Suppressor macrophage (primary cell): ENCODE results near the gene FBXO42.
"Not testable (repeated sequence)": the region's sequence is repeated elsewhere in the genome, so short reads cannot be mapped to it uniquely, and the experiment has no call there.

Experiments
- DNase-seq, 4 experiments: peaks; one replicate each; pipeline ENCODE4 v3.0.0-alpha.2; 2020 to 2022

Gene FBXO42

DNA sequence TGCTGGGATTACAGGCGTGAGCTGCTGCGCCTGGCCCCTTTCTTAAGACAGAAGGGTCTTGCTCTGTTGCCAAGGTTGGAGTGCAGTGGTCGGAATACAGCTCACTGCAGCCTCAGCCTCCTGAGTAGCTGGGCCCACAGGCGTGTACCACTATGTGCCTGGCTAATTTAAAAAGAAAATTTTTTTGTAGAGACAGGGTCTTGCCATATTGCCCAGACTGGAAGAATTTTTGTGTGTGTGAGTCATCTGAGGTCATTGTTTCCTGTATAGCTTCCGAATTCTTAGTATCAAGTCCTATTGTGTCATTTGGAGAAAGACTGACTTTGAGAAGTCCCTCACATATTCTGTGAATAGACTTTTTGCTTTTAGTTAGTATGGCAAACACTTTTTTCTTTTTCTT is 19.4 kb upstream of the FBXO42 start:
- DNase-seq = peak; percentile 22 to 83 (median 65)

DNA sequence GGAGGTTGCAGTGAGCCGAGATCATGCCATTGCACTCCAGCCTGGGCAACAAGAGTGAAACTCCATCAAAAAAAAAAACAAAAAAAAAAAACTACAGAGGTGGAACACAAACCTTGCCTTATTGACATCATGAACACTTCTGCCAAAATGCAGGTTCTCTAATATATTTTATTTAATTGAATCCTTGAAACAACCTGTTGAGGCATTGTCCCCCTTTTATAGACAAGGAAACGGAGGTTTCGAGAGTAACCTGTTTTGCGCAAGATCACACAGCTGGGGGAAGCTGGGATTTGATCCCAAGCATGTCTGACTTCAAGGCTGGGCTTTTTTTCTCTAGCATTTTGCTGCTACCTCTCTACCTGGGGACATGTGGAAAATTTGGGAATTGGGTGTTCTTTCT is 17.5 kb upstream of the FBXO42 start:
- DNase-seq = no peak

DNA sequence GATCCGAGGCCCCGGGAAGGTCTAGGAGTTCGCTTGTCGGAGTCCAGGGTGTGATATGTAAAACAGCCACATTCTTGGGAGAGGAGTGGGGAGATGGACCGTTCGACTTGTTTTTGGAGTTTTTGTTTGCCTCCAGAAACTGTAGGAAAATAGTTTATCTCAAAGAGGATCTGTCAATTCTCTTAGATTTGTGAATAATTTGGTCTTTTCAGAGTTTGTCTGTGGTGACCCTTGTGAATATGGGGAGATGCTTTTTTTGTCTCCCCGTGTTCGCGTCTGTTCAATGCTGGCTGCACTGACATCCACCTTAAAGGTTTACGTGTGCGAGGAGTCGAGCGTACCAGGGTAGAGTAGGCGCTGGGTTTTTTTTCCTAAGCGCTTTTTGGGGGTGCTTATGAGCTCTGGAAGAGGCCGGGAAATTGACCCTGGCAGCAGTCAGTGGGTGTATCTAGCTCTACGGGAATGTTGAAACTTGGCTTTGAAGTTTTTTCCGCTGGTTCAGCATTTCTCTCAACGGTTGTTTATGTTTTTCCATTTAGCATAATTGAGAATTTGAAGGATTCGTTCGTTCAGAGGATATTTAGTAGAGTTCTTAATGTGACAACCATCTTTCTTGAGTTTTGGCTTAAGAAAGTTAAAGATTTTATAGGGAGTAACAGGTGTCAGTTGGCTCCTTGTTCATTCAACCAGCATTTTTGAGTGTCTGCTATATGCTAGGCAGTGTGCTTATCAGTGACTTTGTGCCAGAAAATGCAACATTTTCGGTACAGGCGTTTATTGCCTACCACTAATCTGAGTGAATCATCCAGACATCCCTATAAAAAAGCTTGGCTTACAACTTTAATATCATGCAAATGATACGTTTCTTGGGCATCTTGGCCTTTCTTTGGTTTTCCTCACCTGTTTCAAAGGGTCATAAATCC is 15.9 kb upstream of the FBXO42 start:
- DNase-seq = peak; percentile 21 to 50 (median 49)

DNA sequence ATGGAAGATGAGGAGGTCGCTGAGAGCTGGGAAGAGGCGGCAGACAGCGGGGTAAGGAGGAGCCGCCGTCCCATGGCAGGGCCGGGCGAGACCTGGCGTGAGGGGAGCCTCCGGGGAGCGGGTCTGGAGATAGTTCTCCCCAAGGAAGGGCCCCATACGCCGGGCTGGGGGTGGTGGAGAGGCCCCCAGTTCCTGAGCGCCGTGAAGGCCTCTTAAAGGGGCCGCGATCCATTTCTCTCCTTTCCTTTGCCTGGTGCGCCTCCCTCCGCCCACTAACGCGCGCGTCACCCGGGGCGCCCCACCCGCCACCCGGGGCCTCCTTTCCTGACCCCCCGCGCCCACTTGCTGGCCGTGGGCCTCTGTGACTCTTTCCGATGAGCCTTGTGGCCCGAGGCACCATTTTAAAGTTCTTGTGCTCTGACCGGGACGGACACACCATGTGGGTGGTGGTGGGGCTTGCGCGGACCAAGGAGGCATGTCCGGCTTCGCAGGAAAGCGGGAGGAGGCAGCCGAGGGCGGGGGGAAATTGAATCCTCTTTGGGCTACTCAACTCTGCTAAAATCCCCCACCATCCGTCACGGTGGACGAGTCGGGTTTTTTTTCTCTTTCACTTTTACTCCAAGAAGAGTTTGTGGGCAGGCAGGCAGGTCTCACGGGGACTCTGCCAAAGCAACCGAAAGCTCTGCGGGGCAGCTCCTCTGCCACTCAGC is 15.1 kb upstream of the FBXO42 start:
- peak; percentile 93 to 96 (median 96) for DNase-seq

DNA sequence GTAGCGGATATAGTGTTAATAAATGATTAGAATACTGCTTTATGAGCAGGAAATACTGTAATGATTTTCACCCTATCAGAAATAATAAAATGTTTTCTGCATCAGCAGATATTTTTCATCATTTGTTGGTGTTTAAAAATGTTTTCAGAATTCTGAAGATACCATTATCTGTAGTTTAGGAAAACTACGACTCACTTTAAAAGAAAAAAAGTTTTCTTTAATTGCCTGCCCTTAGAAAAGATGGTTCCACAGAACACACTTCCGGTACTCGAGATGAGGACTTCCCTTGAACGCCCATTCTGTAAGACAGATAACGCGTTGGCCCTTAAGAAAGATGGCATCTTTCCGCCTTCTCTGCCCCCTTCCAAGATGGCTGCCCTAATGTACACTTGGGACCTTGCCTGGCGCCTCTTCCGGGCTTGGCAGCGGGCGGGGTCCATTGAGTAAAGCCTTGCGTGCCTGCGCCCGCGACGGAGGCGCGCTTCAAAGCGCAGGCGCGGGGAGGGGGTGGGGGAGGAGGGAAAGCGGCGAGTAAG is 14.5 kb upstream of the FBXO42 start, which contains the start of gene SZRD1:
Gene SZRD1 (plus strand): TSS at position 521 of the 536 bp plus-strand sequence. CDS start 16 bp downstream, outside the sequence.
- peak; percentile 98 to 100 (median 99) for DNase-seq

DNA sequence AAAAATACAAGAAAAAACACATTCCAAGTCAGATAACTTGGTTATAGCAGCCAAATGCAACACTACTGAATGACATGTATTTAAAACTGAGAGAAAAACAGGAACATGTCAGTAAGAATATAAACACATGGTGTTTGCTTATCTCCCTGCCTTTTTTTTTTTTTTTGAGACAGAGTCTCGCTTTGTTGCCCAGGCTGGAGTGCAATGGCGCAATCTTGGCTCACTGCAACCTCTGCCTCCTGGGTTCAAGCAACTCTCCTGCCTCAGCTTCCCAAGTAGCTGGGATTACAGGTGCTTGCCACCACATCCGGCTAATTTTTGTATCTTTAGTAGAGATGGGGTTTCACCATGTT is 12.8 kb upstream of the FBXO42 start:
- DNase-seq = peak in 2 of 4 experiments; percentile 46 to 48

DNA sequence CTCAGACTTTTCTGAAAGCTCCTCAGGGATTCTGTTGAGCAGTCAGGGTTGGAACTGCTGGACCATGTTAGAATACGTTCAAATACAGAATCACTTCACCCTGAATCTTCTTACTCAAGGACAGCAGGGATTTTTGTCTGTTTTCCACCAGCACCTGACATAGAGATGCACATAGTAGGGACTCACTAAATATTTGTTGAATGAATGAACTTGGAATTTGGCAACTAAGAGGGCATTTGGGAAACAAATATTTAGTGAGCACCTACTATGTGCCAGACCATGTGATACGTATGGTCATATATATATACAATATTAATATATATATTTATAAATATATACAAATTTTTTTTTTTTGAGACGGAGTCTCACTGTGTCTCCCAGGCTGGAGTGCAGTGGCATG is 4.6 kb upstream of the FBXO42 start:
- DNase-seq = no peak

DNA sequence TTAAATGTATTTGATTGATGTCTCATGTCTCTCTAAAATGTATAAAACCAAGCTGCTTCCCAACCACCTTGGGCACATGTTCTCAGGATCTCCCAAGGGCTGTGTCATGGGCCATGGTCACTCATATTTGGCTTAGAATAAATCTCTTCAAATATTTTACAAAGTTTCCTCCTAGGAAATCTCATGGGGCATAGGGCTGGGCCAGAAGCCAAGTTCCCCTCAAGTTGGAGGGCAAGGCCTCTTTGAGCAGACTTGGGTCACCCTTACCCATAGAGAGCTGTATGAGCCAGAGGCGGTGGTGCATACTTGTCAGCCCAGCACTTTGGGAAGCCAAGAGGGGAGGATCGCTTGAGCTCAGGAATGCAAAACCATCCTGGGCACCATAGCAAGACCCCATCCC is 2.3 kb upstream of the FBXO42 start:
- no peak for DNase-seq

DNA sequence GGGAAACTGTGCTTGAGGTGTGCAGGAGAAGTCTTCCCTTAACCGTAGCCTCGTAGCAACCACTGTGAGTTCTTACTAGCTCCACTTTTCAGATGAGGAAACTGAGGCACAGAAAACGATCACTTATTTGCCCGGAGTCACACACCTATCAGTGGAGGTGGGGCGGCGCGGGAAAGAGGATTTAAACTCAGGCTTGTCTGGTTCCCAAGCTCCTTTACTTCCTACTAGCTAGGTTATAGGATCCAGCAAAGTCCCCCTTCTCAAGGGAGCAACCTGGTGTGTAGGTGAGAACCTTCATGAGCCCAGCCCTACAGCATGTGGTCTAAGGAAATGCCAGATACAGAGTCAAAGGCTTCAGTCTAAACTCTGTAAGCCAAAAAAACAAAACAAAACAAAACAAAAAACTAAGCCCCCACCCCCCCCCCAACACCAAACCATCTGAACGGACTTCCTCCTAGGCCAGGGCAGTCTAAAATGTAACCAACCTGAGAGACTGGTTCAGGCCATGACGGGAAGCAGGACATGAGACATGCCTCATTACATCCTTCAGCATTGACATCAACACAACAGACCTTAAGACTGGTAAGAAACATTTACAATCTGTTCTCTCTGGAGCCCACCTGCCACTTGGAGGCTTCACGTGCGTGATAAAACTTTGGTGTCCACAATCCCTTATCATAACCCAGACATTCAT is 709 bp upstream of the FBXO42 start:
- DNase-seq = peak in 3 of 4 experiments; percentile 24 to 49 (median 39)

DNA sequence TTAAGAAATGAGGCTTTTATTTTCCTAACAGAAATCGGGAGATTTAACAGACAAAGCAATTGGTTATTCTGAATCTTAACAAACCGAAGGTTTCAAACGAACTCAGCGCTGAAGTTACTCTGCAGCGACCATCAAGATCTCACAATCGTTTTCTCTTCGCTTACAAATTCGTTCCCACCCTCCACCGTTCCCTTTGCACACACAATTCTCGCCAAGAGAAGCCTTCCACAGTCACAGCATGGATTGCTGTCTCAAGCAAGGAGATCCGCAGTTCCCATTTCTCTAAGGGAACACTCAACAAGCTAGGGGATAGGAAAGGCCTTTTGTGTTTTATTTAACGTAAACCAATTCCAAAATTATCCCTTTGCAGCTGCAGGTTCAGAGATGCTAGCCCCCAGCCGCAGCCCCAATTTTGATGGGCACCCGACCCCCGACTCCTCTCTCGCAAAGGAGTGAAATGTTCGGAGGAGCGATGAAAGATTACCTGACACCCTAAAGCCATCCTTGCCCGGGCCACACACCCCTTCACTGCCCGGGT is 755 bp downstream of the FBXO42 start:
- peak; percentile 38 to 61 (median 56) for DNase-seq

DNA sequence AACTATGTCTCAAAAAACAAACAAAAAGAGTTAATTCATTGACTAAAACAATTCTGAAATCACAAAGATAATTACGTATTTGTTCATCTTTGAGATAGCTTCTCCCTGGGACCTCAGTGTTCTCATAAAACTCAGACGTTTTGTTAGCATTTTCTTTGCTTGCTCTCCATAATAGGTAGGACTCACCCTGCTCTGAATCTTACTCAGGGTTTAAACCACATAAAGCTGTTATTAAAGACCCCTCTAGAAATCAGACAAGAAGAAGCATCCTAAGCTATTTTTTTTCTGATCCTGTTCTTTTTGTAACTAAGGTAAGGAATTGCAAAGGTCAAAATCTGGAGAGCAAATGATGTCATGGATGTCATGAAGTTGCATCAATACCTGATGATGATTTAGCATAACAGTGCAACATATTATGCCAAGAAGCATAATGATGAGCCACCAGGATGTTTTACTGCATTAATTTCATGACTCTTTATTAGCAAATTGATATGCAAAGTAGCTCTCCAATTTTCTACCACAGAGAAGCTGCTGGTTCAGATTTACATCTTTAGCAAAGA is 2.4 kb downstream of the FBXO42 start:
- DNase-seq = peak in 1 of 4 experiments; percentile 39

DNA sequence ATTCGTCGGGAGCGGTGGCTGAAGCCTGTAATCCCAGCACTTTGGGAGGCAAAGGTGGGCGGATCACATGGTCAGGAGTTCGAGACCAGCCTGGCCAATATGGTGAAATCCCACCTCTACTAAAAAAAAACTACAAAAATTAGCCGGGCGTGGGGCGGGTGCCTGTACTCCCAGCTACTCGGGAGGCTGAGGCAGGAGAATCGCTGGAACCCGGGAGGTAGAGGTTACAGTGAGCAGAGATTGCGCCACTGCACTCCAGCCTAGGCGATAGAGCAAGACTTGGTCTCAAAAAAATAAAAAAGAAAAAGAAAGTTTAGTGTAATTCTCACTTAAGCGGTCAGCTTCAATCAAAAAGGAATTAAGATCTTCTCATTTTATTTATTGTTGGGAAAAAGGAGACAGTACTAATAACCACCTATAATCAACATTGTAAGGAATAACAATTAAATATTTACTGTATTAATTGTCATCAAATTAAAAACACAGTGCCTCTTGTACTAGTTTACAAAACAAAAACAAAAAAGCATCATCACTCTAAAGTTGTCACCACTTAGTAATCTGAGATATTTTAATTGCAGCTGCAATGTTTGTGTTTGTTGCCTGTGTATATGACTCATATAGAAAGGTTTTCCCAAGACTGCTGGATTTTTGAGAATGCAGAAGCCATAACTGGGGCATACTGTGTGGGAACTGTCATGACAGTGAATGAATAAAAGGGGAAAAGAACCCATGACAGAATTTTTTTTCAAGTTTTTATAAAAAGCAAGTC is 3.7 kb downstream of the FBXO42 start:
- peak; percentile 69 to 92 (median 83) for DNase-seq

DNA sequence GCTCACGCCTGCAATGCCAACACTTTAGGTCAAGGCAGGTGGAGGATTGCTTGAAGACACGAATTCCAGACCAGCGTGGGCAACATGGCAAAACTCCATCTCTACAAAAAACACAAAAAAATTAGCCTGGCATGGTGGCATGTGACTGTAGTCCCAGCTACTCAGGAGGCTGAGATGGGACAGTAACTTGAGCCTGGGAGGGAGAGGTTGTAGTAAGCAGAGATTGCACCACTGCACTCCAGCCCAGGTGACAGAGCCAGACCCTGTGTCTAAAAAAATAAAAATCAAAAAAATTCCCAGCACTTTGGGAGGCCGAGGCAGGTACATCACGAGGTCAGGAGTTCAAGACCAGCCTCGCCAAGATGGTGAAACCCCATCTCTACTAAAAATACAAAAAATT is 9.0 kb downstream of the FBXO42 start:
- DNase-seq = not testable (repeated sequence)

DNA sequence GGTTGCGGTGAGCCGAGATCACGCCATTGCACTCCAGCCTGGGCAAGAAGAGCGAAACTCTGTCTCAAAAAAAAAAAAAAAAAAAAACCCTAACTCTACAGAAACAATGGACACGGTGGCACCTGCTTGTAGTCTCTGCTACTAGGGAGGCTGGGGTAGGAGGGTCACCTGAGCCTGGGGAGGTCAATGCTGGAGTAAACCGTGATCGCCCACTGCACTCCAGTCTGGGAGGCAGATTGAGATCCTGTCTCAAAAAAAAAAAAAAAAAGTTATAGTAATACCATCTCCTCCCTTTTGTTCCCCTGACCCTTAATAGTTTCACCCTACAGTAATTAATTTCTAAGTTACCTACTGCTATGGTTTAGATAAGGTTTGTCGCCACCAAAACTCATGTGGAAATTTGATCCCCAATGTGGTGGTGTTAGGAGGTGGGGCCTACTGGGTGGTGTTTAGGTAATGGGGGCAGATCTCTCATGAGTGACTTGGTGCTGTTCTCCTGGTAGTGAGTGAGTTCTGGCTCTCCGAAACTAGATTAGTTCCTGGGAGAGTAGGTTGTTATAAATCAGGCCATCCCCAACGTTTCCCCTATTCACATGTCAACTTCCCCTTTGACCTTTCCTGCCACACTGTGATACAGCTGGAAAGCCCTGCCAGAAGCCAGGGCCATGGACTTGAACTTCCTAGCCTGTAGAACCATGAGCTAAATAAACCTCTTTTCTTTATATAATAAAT is 9.8 kb downstream of the FBXO42 start:
- DNase-seq = peak; percentile 42 to 61 (median 57)

DNA sequence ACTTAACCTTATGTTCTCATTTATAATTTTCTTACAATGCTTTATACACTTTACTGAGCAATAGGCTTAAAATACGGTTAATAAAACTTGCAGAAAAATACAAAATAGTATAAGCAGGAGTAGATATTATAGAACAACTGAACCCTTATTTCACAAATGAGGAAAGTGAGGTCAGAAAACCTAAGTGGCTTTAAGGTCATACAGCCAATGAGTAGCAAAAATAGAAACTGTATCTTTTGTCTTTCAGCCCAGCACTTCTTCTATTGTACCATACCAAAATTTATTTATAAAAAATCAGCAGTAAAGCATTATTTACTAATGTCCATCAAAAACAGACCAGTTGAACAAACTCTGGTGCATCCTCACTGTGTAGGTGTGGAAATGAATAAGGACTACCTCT is 11.6 kb downstream of the FBXO42 start:
- no peak for DNase-seq

DNA sequence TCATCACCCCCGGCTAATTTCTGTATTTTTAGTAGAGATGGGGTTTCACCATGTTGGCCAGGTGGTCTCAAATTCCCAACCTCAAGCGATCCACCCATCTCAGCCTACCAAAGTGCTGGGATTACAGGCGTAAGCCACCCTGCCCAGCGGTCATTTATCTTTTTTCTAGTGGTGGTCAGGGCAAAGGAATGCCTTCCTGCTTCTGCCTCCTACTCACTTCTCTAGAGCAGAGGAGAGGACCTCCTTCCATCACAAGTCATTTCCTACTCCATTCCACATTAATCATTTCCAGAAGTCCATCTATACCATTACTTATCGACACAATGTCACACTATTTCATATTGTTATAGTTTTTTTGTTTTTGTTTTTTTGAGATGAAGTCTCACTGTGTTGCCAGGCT is 13.3 kb downstream of the FBXO42 start:
- DNase-seq = no peak

DNA sequence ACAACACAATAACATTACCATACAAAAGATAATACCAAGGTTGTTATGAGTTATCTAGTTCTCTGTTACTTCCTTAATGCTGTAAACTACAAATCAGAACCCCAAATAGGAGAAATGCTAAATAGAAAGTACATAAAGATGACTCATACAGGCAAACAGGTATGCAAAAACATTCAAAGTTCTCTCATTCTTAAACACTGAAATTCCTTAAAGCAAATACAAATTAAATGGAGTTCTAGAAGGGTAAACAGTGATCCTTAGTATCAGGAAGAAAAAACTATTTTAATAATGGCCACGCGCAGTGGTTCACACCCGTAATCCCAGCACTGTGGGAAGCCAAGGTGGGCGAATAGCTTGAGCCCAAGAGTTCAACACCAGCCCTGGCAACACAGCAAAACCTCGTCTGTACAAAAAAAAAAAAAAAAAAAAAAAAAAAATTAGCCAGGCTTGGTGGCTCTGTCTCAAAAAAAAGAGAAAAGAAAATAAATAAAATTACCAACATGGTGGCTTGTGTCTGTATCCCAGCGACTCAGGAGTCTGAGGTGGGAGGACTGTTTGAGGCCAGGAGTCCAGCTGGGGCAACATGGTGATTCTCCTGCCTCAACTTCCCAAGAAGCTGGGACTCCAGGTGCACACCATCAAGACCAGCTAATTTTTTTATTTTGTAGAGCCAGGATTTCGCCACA is 17.5 kb downstream of the FBXO42 start:
- DNase-seq = no peak

DNA sequence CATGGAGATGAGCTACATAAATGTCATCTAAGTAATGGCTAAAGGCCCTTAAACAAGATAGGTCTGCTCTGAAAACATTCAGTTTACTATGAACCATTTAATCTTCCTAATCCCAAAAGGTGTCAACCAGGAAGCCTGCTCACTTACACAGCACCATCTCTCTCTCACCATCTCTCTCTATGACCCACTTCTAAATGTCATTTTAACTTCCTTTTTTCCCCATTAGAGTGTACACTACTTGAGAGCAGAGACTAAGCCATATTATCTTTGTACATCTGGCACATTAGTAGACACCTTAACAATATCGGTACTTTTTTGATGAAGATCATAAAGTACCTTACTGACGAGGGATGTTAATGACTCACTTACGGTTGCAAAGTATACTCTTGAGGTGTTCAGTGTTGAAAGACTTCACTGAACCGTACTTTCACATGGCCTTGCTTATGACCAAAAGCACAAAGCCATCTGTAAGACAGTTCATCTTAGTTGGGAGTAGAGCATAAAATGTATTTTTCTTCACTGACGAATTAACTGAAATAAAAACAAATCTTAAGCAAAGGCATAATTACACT is 25.4 kb downstream of the FBXO42 start:
- DNase-seq = peak in 1 of 4 experiments; percentile 23

DNA sequence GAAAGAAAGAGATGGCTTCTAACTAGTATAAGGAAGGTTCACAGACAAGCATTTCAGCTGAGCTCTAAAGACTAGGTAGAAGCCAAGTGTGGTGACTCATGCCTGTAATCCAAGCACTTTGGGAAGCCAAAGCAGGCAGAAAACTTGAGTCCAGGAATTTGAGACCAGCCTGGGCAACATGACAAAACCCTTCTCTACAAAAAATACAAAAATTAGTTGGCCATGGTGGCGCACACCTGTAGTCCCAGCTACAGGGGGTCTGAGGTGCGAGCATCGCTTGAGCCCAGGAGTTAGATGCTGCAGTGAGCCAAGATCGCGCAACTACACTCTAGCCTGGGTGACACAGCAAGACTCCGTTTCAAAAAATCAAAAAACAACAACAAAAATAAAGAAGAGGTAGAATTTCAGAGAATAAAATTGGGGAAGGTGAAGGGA is 27.8 kb downstream of the FBXO42 start:
- no peak for DNase-seq
